GM19351 (cell line): ENCODE results near the gene ZNF502.

Experiments
- ATAC-seq: cut with Tn5 transposase; IDR thresholded peaks from one replicate; pipeline ENCODE4 v1.9.1; 2021; ENCODE audit warnings: mild to moderate bottlenecking, moderate library complexity; ENCODE audit not compliant: unreplicated experiment

Gene ZNF502

GRCh38 chr3:44764248-44764647 is 51.8 kb downstream of the ZNF502 start:
- no peak for ATAC-seq

- ATAC-seq, result no peak
Measured at GRCh38 chr3:44771424-44772098, 59.1 kb downstream of the ZNF502 start.

- ATAC-seq, result no peak
Measured at GRCh38 chr3:44772099-44772442, 59.6 kb downstream of the ZNF502 start.
